OCI-LY7 (cell line): ENCODE measurements around the gene KCNN2.

Source experiments
- EZH2phosphoT487 ChIP-seq: fragments of 200-600 bp; sonication (generic); IDR thresholded peaks from 2 replicates; pipeline ENCODE4 v1.6.1; 2018; ENCODE audit warnings: low read depth, borderline replicate concordance, mild to moderate bottlenecking, mixed run types, antibody characterized with exemption, low read length, moderate library complexity, mixed read lengths
- TF ChIP-seq, protein P1 (sequence below): fragments of 200-600 bp; sonication (generic); conservative IDR thresholded peaks from 2 replicates; pipeline ENCODE4 v1.5.1; 2014; ENCODE audit warnings: mild to moderate bottlenecking, antibody characterized with exemption, low read length, moderate library complexity, mixed read lengths

DNA sequence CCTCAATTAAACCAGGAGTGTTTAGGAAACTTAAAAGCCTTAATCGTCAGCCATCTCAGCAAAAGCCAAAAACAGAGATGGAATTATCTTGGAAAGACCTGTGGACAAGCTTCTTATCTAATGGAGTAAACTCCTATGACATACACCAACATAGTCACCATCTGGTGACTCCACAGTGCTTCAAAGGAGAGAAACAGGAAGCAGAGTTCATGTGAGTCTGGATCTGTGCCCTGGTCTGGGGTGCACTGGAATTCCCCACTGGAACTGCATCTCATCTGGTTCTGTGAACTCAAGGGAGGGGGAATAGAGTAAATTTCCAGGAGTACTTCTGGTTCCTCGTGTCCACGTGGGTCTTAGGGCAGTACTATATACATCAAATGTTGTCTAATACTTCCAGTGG is 36.3 kb upstream of the KCNN2 start:
- TF ChIP-seq, protein P1, sequence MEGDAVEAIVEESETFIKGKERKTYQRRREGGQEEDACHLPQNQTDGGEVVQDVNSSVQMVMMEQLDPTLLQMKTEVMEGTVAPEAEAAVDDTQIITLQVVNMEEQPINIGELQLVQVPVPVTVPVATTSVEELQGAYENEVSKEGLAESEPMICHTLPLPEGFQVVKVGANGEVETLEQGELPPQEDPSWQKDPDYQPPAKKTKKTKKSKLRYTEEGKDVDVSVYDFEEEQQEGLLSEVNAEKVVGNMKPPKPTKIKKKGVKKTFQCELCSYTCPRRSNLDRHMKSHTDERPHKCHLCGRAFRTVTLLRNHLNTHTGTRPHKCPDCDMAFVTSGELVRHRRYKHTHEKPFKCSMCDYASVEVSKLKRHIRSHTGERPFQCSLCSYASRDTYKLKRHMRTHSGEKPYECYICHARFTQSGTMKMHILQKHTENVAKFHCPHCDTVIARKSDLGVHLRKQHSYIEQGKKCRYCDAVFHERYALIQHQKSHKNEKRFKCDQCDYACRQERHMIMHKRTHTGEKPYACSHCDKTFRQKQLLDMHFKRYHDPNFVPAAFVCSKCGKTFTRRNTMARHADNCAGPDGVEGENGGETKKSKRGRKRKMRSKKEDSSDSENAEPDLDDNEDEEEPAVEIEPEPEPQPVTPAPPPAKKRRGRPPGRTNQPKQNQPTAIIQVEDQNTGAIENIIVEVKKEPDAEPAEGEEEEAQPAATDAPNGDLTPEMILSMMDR = no peak
- no peak for TF ChIP-seq EZH2phosphoT487
